ENCODE data around the gene SYT4. TPM values are rescaled to one million over a fixed set of nuclear protein-coding genes. Genes with fewer than 3 reads are reported as not detected.

Gene SYT4
- total RNA-seq, 1 donor, result not detected

- H3K4me3 ChIP-seq (ENCODE audit: low read depth, low read length), result no peak overlapping the region
- no peak for TF ChIP-seq CTCF (IDR thresholded peaks at IDR 0.05; ENCODE audit: insufficient read depth, low read depth, low read length)
- no peak for DNase-seq (ENCODE audit: low read depth)
These were observed 40.4 kb downstream of the SYT4 start for GRCh38 chr18:43236921-43237320.

- no peak overlapping the region for H3K4me3 ChIP-seq (ENCODE audit: low read depth, low read length)
- TF ChIP-seq CTCF (IDR thresholded peaks at IDR 0.05; ENCODE audit: insufficient read depth, low read depth, low read length), result no peak
- DNase-seq (ENCODE audit: low read depth), result no peak
These were observed 42.4 kb downstream of the SYT4 start for GRCh38 chr18:43234889-43235288.

GRCh38 chr18:43222501-43222900, 54.8 kb downstream of the SYT4 start:
- H3K4me3 ChIP-seq (ENCODE audit: low read depth, low read length), result no peak overlapping the region
- DNase-seq (ENCODE audit: low read depth), result no peak
- no peak for TF ChIP-seq CTCF (IDR thresholded peaks at IDR 0.05; ENCODE audit: insufficient read depth, low read depth, low read length)

GRCh38 chr18:43220691-43221090, 56.6 kb downstream of the SYT4 start:
- H3K4me3 ChIP-seq (ENCODE audit: low read depth, low read length), result no peak overlapping the region

More at GRCh38 chr18:43220691-43221090, 56.6 kb downstream of the SYT4 start:
- TF ChIP-seq CTCF (IDR thresholded peaks at IDR 0.05; ENCODE audit: insufficient read depth, low read depth, low read length), result no peak
- DNase-seq (ENCODE audit: low read depth), result no peak

Other genes starting within 250 kb of the SYT4 start
- not detected in 2 replicates for gene RIT2, start 161.8 kb downstream of the SYT4 start, total RNA-seq